H1 (cell line): Measurements from ENCODE around the gene SDSL. TPM values are rescaled to one million over a fixed set of nuclear protein-coding genes. Genes with fewer than 3 reads are reported as not detected.

Experiments
- ASH2L ChIP-seq: fragments of 200-600, 300-600 bp; sonication (generic); IDR thresholded peaks from one replicate; pipeline ENCODE4 v1.7.1; 2017; ENCODE audit warnings: low read length
- EGR1 ChIP-seq: IDR thresholded peaks from 2 replicates; pipeline ENCODE4 v1.6.1; 2011; ENCODE audit warnings: low read depth, low read length, borderline replicate concordance
- FOSL1 ChIP-seq: IDR thresholded peaks from 2 replicates; pipeline ENCODE4 v1.6.1; 2011; ENCODE audit warnings: mild to moderate bottlenecking, low read depth, low read length, moderate library complexity; ENCODE audit not compliant: insufficient read depth
- HDAC6 ChIP-seq: IDR thresholded peaks from one replicate; pipeline ENCODE4 v1.7.1; 2012; ENCODE audit warnings: low read depth, mild to moderate bottlenecking, inconsistent platforms, low read length, moderate library complexity
- JUN ChIP-seq: IDR thresholded peaks from 2 replicates; pipeline ENCODE4 v1.6.1; 2011; ENCODE audit warnings: low read depth, mild to moderate bottlenecking, improper control_type of control experiment, low read length
- KDM5A ChIP-seq: fragments of 200-600 bp; IDR thresholded peaks from 2 replicates; pipeline ENCODE4 v1.7.1; 2012; ENCODE audit warnings: mild to moderate bottlenecking, low read length, inconsistent platforms, mixed read lengths
- POU5F1 ChIP-seq: IDR thresholded peaks from 2 replicates; pipeline ENCODE4 v1.6.1; 2011; ENCODE audit warnings: low read depth, mild to moderate bottlenecking, low read length, moderate library complexity
- TAF1 ChIP-seq: IDR thresholded peaks from 2 replicates; pipeline ENCODE4 v1.6.1; 2011; ENCODE audit warnings: mild to moderate bottlenecking, low read depth, low read length
- ZNF274 ChIP-seq: IDR thresholded peaks from 2 replicates; pipeline ENCODE4 v1.7.0; 2012; ENCODE audit warnings: low read length, borderline replicate concordance; ENCODE audit errors: extremely low read depth
- polyA plus RNA-seq, 7 experiments: library from polyadenylated mRNA; depleted of rRNA in 3 of 7; stranded (reverse) in 5 of 7; unstranded in 2 of 7; fragments of >200 nt in 5 of 7; fragments of 200-250 nt in 2 of 7; gene quantifications; 1 replicate in 5 of 7; 2 replicates in 1 of 7; 4 replicates in 1 of 7; pipeline versions ENCODE4 v1.2.1 to v1.2.3, GENCODE V29; 2011 to 2013; ENCODE audit warnings: missing spikeins in 2 of 7, mixed read lengths in 2 of 7
- total RNA-seq: library from RNA; stranded (reverse); fragmentation: NEBNext Ultra II Directional; extraction: Animal tissue kit (Norgen Biotek cat#: 25700); gene quantifications from 2 replicates; pipeline ENCODE4 v1.2.1, GENCODE V29; 2021
- TF ChIP-seq, protein P1 (sequence below): fragments of 300-600 bp; sonication (generic); IDR thresholded peaks from 2 replicates; pipeline ENCODE4 v1.7.1; 2012; ENCODE audit warnings: low read length, moderate library complexity, mild to moderate bottlenecking, inconsistent platforms; ENCODE audit not compliant: insufficient replicate concordance
- TF ChIP-seq, protein P2 (sequence below): IDR thresholded peaks from 2 replicates; pipeline ENCODE4 v1.6.1; 2012; ENCODE audit warnings: inconsistent platforms

The SDSL gene
- total and polyA plus RNA-seq, 2 of the 8 experiments (the other 6 are each of a cell fraction or from before 2014, with no cell fraction given) = 0.69 to 1.3 TPM

DNA sequence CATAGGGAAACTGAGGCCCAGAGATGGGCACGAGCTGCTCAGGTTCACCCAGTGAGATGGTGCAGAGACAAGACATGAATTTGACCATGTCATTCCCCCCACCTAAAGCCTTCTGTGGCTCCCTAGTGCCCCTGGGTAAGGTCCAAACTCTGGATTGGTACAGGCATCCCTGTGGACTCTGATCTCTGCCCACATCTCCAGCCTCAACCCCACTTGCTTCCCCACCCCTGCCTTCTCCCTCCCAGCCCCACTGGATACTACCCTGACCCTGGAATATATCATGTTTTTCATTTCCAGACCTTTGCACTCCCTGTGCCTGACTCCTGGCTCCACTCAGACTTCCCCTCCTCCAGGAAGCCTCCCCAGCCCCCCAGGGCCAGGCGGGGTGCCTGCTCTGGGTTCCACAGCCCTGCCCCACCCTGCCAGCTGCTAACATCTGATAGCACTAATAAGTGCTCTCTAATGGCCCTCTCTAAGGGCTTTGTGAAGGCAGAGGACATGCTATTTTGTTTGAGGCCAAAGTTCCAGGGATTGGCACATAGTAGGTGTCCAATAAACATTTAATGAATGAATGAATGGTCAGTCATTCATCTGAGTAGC lies 1.1 kb upstream of the SDSL start (continued):
- TF ChIP-seq, protein P1, sequence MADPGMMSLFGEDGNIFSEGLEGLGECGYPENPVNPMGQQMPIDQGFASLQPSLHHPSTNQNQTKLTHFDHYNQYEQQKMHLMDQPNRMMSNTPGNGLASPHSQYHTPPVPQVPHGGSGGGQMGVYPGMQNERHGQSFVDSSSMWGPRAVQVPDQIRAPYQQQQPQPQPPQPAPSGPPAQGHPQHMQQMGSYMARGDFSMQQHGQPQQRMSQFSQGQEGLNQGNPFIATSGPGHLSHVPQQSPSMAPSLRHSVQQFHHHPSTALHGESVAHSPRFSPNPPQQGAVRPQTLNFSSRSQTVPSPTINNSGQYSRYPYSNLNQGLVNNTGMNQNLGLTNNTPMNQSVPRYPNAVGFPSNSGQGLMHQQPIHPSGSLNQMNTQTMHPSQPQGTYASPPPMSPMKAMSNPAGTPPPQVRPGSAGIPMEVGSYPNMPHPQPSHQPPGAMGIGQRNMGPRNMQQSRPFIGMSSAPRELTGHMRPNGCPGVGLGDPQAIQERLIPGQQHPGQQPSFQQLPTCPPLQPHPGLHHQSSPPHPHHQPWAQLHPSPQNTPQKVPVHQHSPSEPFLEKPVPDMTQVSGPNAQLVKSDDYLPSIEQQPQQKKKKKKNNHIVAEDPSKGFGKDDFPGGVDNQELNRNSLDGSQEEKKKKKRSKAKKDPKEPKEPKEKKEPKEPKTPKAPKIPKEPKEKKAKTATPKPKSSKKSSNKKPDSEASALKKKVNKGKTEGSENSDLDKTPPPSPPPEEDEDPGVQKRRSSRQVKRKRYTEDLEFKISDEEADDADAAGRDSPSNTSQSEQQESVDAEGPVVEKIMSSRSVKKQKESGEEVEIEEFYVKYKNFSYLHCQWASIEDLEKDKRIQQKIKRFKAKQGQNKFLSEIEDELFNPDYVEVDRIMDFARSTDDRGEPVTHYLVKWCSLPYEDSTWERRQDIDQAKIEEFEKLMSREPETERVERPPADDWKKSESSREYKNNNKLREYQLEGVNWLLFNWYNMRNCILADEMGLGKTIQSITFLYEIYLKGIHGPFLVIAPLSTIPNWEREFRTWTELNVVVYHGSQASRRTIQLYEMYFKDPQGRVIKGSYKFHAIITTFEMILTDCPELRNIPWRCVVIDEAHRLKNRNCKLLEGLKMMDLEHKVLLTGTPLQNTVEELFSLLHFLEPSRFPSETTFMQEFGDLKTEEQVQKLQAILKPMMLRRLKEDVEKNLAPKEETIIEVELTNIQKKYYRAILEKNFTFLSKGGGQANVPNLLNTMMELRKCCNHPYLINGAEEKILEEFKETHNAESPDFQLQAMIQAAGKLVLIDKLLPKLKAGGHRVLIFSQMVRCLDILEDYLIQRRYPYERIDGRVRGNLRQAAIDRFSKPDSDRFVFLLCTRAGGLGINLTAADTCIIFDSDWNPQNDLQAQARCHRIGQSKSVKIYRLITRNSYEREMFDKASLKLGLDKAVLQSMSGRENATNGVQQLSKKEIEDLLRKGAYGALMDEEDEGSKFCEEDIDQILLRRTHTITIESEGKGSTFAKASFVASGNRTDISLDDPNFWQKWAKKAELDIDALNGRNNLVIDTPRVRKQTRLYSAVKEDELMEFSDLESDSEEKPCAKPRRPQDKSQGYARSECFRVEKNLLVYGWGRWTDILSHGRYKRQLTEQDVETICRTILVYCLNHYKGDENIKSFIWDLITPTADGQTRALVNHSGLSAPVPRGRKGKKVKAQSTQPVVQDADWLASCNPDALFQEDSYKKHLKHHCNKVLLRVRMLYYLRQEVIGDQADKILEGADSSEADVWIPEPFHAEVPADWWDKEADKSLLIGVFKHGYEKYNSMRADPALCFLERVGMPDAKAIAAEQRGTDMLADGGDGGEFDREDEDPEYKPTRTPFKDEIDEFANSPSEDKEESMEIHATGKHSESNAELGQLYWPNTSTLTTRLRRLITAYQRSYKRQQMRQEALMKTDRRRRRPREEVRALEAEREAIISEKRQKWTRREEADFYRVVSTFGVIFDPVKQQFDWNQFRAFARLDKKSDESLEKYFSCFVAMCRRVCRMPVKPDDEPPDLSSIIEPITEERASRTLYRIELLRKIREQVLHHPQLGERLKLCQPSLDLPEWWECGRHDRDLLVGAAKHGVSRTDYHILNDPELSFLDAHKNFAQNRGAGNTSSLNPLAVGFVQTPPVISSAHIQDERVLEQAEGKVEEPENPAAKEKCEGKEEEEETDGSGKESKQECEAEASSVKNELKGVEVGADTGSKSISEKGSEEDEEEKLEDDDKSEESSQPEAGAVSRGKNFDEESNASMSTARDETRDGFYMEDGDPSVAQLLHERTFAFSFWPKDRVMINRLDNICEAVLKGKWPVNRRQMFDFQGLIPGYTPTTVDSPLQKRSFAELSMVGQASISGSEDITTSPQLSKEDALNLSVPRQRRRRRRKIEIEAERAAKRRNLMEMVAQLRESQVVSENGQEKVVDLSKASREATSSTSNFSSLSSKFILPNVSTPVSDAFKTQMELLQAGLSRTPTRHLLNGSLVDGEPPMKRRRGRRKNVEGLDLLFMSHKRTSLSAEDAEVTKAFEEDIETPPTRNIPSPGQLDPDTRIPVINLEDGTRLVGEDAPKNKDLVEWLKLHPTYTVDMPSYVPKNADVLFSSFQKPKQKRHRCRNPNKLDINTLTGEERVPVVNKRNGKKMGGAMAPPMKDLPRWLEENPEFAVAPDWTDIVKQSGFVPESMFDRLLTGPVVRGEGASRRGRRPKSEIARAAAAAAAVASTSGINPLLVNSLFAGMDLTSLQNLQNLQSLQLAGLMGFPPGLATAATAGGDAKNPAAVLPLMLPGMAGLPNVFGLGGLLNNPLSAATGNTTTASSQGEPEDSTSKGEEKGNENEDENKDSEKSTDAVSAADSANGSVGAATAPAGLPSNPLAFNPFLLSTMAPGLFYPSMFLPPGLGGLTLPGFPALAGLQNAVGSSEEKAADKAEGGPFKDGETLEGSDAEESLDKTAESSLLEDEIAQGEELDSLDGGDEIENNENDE = no peak
- TF ChIP-seq JUN (no peak), HDAC6 (no peak), TAF1 (no peak), FOSL1 (no peak), ZNF274 (no peak), POU5F1 (no peak), ASH2L (no peak), KDM5A (no peak), EGR1 (no peak)
- TF ChIP-seq, protein P2, sequence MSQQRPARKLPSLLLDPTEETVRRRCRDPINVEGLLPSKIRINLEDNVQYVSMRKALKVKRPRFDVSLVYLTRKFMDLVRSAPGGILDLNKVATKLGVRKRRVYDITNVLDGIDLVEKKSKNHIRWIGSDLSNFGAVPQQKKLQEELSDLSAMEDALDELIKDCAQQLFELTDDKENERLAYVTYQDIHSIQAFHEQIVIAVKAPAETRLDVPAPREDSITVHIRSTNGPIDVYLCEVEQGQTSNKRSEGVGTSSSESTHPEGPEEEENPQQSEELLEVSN = no peak
